Measurements from ENCODE around the gene SCN1B.

SCN1B gene

DNA sequence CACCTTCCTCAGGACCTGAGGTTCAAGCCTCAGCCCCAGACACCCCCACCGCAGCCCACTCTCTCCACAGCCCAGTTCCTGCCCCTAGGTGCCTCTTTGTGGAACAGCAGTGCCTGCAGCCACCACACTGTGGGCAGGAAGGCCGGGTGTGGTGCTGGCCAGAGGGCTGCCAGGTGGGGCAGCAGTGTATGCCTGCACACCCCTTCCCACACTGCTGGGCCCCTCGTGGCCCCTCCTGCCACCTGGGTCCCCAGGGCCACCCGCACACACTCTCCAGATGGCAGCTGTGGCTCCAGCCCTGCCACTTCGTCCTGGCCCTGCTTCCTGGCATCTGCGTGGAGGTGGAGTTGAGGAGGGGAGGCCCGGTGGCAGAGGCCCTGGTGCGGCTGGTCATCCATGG is 46.4 kb downstream of the SCN1B start:
- no peak for DNase-seq
- H3K79me2 ChIP-seq (ENCODE audit: low read length): no peaks in the 10 kb centered on the region
- no peaks in the 10 kb centered on the region for H3K9me2 ChIP-seq (replicated peaks; ENCODE audit: insufficient read depth, low read length)
- no peaks in the 10 kb centered on the region for H3F3A ChIP-seq (ENCODE audit: insufficient read depth, low read length)
- H3K36me3 ChIP-seq (replicated peaks; ENCODE audit: insufficient read depth, low read length): no peaks in the 10 kb centered on the region
- H3K27me3 ChIP-seq (replicated peaks; ENCODE audit: insufficient read depth, low read length): peaks cover 92% of the 10 kb centered on the region
- H3K9ac ChIP-seq (ENCODE audit: low read length): no peak overlapping the region
- no peak overlapping the region for H3K4me3 ChIP-seq (ENCODE audit: low read length)
- no peak overlapping the region for H3K4me2 ChIP-seq (ENCODE audit: low read depth, low read length)
- TF ChIP-seq, protein P1, sequence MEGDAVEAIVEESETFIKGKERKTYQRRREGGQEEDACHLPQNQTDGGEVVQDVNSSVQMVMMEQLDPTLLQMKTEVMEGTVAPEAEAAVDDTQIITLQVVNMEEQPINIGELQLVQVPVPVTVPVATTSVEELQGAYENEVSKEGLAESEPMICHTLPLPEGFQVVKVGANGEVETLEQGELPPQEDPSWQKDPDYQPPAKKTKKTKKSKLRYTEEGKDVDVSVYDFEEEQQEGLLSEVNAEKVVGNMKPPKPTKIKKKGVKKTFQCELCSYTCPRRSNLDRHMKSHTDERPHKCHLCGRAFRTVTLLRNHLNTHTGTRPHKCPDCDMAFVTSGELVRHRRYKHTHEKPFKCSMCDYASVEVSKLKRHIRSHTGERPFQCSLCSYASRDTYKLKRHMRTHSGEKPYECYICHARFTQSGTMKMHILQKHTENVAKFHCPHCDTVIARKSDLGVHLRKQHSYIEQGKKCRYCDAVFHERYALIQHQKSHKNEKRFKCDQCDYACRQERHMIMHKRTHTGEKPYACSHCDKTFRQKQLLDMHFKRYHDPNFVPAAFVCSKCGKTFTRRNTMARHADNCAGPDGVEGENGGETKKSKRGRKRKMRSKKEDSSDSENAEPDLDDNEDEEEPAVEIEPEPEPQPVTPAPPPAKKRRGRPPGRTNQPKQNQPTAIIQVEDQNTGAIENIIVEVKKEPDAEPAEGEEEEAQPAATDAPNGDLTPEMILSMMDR (IDR thresholded peaks at IDR 0.05; ENCODE audit: low read length): no peak
- no peak for TF ChIP-seq EZH2phosphoT487 (IDR thresholded peaks at IDR 0.05; ENCODE audit: low read length)
- TF ChIP-seq EZH2 (optimal IDR thresholded peaks at IDR 0.05; ENCODE audit: low read depth, low read length): no peak
- no peaks in the 10 kb centered on the region for H3K9me3 ChIP-seq (replicated peaks; ENCODE audit: insufficient read depth, low read length)
- H3K4me1 ChIP-seq (ENCODE audit: low read length): no peaks in the 10 kb centered on the region
- H3K27ac ChIP-seq (ENCODE audit: low read length): no peak overlapping the region
- H2AFZ ChIP-seq (ENCODE audit: low read length): no peak overlapping the region
- H4K20me1 ChIP-seq (ENCODE audit: insufficient read depth, low read length): no peaks in the 10 kb centered on the region

- Histone ChIP-seq H3F3A (ENCODE audit: insufficient read depth, low read length) (no peaks in the 10 kb centered on the region), H3K9ac (ENCODE audit: low read length) (no peak overlapping the region), H3K4me2 (ENCODE audit: low read depth, low read length) (no peak overlapping the region)
Measured at GRCh38 chr19:35077411-35078223, 47.3 kb downstream of the SCN1B start.

GRCh38 chr19:35079826-35080225 is 49.6 kb downstream of the SCN1B start:
- Histone ChIP-seq H3K36me3 (replicated peaks; ENCODE audit: insufficient read depth, low read length) (no peaks in the 10 kb centered on the region), H3K9me3 (replicated peaks; ENCODE audit: insufficient read depth, low read length) (no peaks in the 10 kb centered on the region), H3F3A (ENCODE audit: insufficient read depth, low read length) (no peaks in the 10 kb centered on the region), H3K79me2 (ENCODE audit: low read length) (no peaks in the 10 kb centered on the region), H3K27me3 (replicated peaks; ENCODE audit: insufficient read depth, low read length) (peaks cover 74% of the 10 kb centered on the region), H3K9me2 (replicated peaks; ENCODE audit: insufficient read depth, low read length) (no peaks in the 10 kb centered on the region), H3K9ac (ENCODE audit: low read length) (no peak overlapping the region), H3K4me1 (ENCODE audit: low read length) (no peaks in the 10 kb centered on the region), H3K27ac (ENCODE audit: low read length) (no peak overlapping the region), H2AFZ (ENCODE audit: low read length) (no peak overlapping the region), H3K4me2 (ENCODE audit: low read depth, low read length) (no peak overlapping the region), H4K20me1 (ENCODE audit: insufficient read depth, low read length) (no peaks in the 10 kb centered on the region), H3K4me3 (ENCODE audit: low read length) (no peak overlapping the region)
- TF ChIP-seq, protein P1 (IDR thresholded peaks at IDR 0.05; ENCODE audit: low read length): no peak
- TF ChIP-seq EZH2 (optimal IDR thresholded peaks at IDR 0.05; ENCODE audit: low read depth, low read length) (no peak), EZH2phosphoT487 (IDR thresholded peaks at IDR 0.05; ENCODE audit: low read length) (no peak)
- no peak for DNase-seq

More at GRCh38 chr19:35077411-35078223, 47.3 kb downstream of the SCN1B start:
- TF ChIP-seq, protein P1 (IDR thresholded peaks at IDR 0.05; ENCODE audit: low read length): no peak
- TF ChIP-seq EZH2 (optimal IDR thresholded peaks at IDR 0.05; ENCODE audit: low read depth, low read length) (no peak), EZH2phosphoT487 (IDR thresholded peaks at IDR 0.05; ENCODE audit: low read length) (no peak)
- Histone ChIP-seq H3K4me1 (ENCODE audit: low read length) (no peaks in the 10 kb centered on the region), H3K9me2 (replicated peaks; ENCODE audit: insufficient read depth, low read length) (no peaks in the 10 kb centered on the region), H3K27me3 (replicated peaks; ENCODE audit: insufficient read depth, low read length) (peaks cover 91% of the 10 kb centered on the region), H3K36me3 (replicated peaks; ENCODE audit: insufficient read depth, low read length) (no peaks in the 10 kb centered on the region), H4K20me1 (ENCODE audit: insufficient read depth, low read length) (no peaks in the 10 kb centered on the region), H3K4me3 (ENCODE audit: low read length) (no peak overlapping the region), H3K79me2 (ENCODE audit: low read length) (no peaks in the 10 kb centered on the region), H3K27ac (ENCODE audit: low read length) (no peak overlapping the region), H2AFZ (ENCODE audit: low read length) (no peak overlapping the region), H3K9me3 (replicated peaks; ENCODE audit: insufficient read depth, low read length) (no peaks in the 10 kb centered on the region)
- no peak for DNase-seq
